Inferior parietal cortex (tissue), 1 donor: ENCODE results near the gene SLC44A4.
A peak's percentile ranks its signal among the peaks of the same experiment; 100 is the strongest.

Source experiments
- DNase-seq: peaks from one replicate; pipeline ENCODE4 v3.0.0-alpha.2; 2016; ENCODE audit errors: extremely low spot score

The SLC44A4 gene

GRCh38 chr6:31901415-31901952 lies 22.7 kb upstream of the SLC44A4 start:
- DNase-seq = peak; percentile 28

- peak; percentile 13 for DNase-seq
Measured at GRCh38 chr6:31900917-31901414, 22.2 kb upstream of the SLC44A4 start.

- DNase-seq = no peak
Measured at GRCh38 chr6:31899882-31900722, 21.3 kb upstream of the SLC44A4 start.

- DNase-seq = no peak
Measured at GRCh38 chr6:31899215-31899614, 20.4 kb upstream of the SLC44A4 start.

- peak; percentile 76 for DNase-seq
Measured at GRCh38 chr6:31898383-31899011, 19.7 kb upstream of the SLC44A4 start.

GRCh38 chr6:31897612-31898382 lies 19.0 kb upstream of the SLC44A4 start, which contains the start of gene EHMT2:
Gene EHMT2, minus strand, starts transcription at chr6:31897698. Its CDS starts 21 bp downstream, at chr6:31897677.
- peak; percentile 92 for DNase-seq

- no peak for DNase-seq
Measured at GRCh38 chr6:31896856-31897611, 18.2 kb upstream of the SLC44A4 start.

GRCh38 chr6:31896493-31896855 lies 17.7 kb upstream of the SLC44A4 start:
- no peak for DNase-seq

- DNase-seq = no peak
Measured at GRCh38 chr6:31892821-31893220, 14.0 kb upstream of the SLC44A4 start.

GRCh38 chr6:31889331-31889972 lies 10.7 kb upstream of the SLC44A4 start:
- DNase-seq = no peak

- DNase-seq = peak; percentile 17
Measured at GRCh38 chr6:31888276-31889258, 9.8 kb upstream of the SLC44A4 start.

- no peak for DNase-seq
Measured at GRCh38 chr6:31887173-31888007, 8.6 kb upstream of the SLC44A4 start.

GRCh38 chr6:31886541-31886991 lies 7.8 kb upstream of the SLC44A4 start:
- no peak for DNase-seq

GRCh38 chr6:31884528-31885035 lies 5.8 kb upstream of the SLC44A4 start:
- DNase-seq = no peak

- DNase-seq = no peak
Measured at GRCh38 chr6:31883676-31884075, 4.9 kb upstream of the SLC44A4 start.

GRCh38 chr6:31882344-31882743 lies 3.5 kb upstream of the SLC44A4 start:
- DNase-seq = no peak

GRCh38 chr6:31881136-31881859 lies 2.5 kb upstream of the SLC44A4 start:
- no peak for DNase-seq

GRCh38 chr6:31880616-31881015 lies 1.8 kb upstream of the SLC44A4 start:
- DNase-seq = no peak
